Renal pelvis (tissue), 12 donors: ENCODE data around the gene CRY2. TPM values are rescaled to one million over a fixed set of nuclear protein-coding genes. Genes with fewer than 3 reads are reported as not detected.
A peak's percentile ranks its signal among the peaks of the same experiment; 100 is the strongest.
"Not testable (repeated sequence)": the region's sequence is repeated elsewhere in the genome, so short reads cannot be mapped to it uniquely, and the experiment has no call there.

ENCODE experiments used
- DNase-seq: peaks from one replicate; pipeline ENCODE4 v3.0.0-alpha.2; 2013
- long read RNA-seq, 16 experiments: transcript quantifications; one replicate each; lab custom pipeline, GENCODE V29; 2026
- polyA plus RNA-seq, 3 donors: library from polyadenylated mRNA; unstranded; fragments of 120-200 nt; gene quantifications; one replicate each; pipeline ENCODE4 v1.2.1, GENCODE V29; 2013; ENCODE audit not compliant: insufficient read length in 3 of 3

The CRY2 gene
- polyA plus RNA-seq = 10 to 100 TPM; 26.5 to 33.1 (median 32.4) TPM
- long read RNA-seq, donor 1, full-length matches to known transcripts = 2 of 13 reads
- long read RNA-seq, donor 1, partial matches to known transcripts = 11 of 13 reads
- long read RNA-seq, donor 1, other reads (novel, unspliced or antisense) = 0 of 13 reads
- long read RNA-seq, donor 2, full-length matches to known transcripts = 4 of 4 reads
- long read RNA-seq, donor 2, partial matches to known transcripts = 0 of 4 reads
- long read RNA-seq, donor 2, other reads (novel, unspliced or antisense) = 0 of 4 reads
- long read RNA-seq, donor 3, full-length matches to known transcripts = 2 of 2 reads
- long read RNA-seq, donor 3, partial matches to known transcripts = 0 of 2 reads
- long read RNA-seq, donor 3, other reads (novel, unspliced or antisense) = 0 of 2 reads
- long read RNA-seq, donor 4 = 0 reads
- long read RNA-seq, donor 5, full-length matches to known transcripts = 2 of 2 reads
- long read RNA-seq, donor 5, partial matches to known transcripts = 0 of 2 reads
- long read RNA-seq, donor 5, other reads (novel, unspliced or antisense) = 0 of 2 reads
- long read RNA-seq, donor 6, full-length matches to known transcripts = 4 of 12 reads
- long read RNA-seq, donor 6, partial matches to known transcripts = 8 of 12 reads
- long read RNA-seq, donor 6, other reads (novel, unspliced or antisense) = 0 of 12 reads
- long read RNA-seq, donor 7, full-length matches to known transcripts = 6 of 21 reads
- long read RNA-seq, donor 7, partial matches to known transcripts = 15 of 21 reads
- long read RNA-seq, donor 7, other reads (novel, unspliced or antisense) = 0 of 21 reads
- long read RNA-seq, donor 8, full-length matches to known transcripts = 1 of 9 reads
- long read RNA-seq, donor 8, partial matches to known transcripts = 8 of 9 reads
- long read RNA-seq, donor 8, other reads (novel, unspliced or antisense) = 0 of 9 reads
- long read RNA-seq, donor 9, full-length matches to known transcripts = 4 of 4 reads
- long read RNA-seq, donor 9, partial matches to known transcripts = 0 of 4 reads
- long read RNA-seq, donor 9, other reads (novel, unspliced or antisense) = 0 of 4 reads
- long read RNA-seq, donor 10, full-length matches to known transcripts = 2 of 2 reads
- long read RNA-seq, donor 10, partial matches to known transcripts = 0 of 2 reads
- long read RNA-seq, donor 10, other reads (novel, unspliced or antisense) = 0 of 2 reads
- long read RNA-seq, donor 11, full-length matches to known transcripts = 2 of 2 reads
- long read RNA-seq, donor 11, partial matches to known transcripts = 0 of 2 reads
- long read RNA-seq, donor 11, other reads (novel, unspliced or antisense) = 0 of 2 reads
- long read RNA-seq, donor 12, full-length matches to known transcripts = 9 of 9 reads
- long read RNA-seq, donor 12, partial matches to known transcripts = 0 of 9 reads
- long read RNA-seq, donor 12, other reads (novel, unspliced or antisense) = 0 of 9 reads
- long read RNA-seq, donor 13, full-length matches to known transcripts = 1 of 1 reads
- long read RNA-seq, donor 13, partial matches to known transcripts = 0 of 1 reads
- long read RNA-seq, donor 13, other reads (novel, unspliced or antisense) = 0 of 1 reads
- long read RNA-seq, donor 14 = 0 reads
- long read RNA-seq, donor 15, full-length matches to known transcripts = 7 of 7 reads
- long read RNA-seq, donor 15, partial matches to known transcripts = 0 of 7 reads
- long read RNA-seq, donor 15, other reads (novel, unspliced or antisense) = 0 of 7 reads
- long read RNA-seq, donor 16, full-length matches to known transcripts = 1 of 29 reads
- long read RNA-seq, donor 16, partial matches to known transcripts = 28 of 29 reads
- long read RNA-seq, donor 16, other reads (novel, unspliced or antisense) = 0 of 29 reads

GRCh38 chr11:45846974-45847910, at the start of gene CRY2:
Gene CRY2, plus strand, starts transcription at chr11:45847475. Its CDS starts 16 bp downstream, at chr11:45847491.
- peak; percentile 98 for DNase-seq

DNA sequence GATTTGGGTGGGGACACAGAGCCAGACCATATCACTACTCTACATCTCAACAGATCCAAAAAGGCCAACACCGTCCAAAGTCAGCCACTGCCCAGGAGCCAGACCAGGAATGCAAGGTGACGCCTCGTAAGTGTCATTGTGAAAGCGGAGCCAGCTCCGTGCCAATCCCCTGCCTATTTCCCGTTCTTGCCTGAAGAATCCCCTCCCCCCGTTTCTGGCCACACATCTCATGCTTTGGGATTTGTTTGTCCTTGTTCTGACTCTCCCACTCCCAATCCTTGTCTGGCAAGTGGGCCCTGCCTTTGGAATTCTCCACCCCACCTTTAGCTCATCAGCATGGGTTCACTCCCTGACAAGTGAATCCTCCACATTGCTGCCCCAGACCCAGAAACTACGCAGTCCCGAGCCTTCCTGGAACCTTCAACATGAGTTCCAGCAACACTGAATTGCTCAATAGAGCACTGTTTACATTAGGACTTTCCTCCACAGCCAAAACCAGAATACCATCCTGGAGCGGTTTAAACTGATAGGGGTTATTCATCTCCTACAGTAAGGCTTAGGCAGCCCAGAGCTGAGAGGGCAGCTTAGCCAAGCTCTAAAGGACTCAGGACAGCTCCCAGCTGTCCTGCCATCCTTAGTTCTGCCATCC, 48.4 kb upstream of the CRY2 start:
- DNase-seq = no peak

- no peak for DNase-seq
Observed at GRCh38 chr11:45799562-45799961, 47.7 kb upstream of the CRY2 start.

- no peak for DNase-seq
Observed at GRCh38 chr11:45800261-45800660, 47.0 kb upstream of the CRY2 start.

DNA sequence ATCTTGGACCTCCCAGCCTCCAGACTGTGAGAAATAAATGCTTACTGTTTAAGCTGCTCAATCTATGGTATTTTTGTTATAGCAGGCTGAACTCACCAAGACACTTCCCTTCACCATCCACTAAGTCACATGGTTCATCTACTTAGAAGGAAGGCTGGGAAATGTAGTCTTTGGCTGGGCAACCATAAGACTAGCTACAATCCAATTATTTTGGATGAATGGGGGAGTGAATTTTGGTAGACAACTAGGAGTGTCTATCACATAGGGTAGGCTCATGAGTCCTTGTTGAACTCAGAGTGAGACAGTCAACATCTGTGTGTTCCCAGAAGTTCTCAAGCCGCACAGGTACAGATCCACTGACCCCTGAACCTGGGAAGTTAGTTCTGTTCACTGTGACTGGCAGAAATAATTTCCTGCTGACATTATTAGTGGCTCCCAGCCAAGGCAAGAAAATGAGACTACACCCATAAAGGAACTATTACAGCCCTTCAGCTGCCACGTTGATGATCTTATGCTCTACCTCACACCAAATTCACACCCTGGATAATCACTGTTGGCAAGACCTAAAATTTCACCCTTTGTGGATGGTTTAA, 45.5 kb upstream of the CRY2 start:
- DNase-seq = no peak

GRCh38 chr11:45802531-45803317, 44.6 kb upstream of the CRY2 start:
- no peak for DNase-seq

DNA sequence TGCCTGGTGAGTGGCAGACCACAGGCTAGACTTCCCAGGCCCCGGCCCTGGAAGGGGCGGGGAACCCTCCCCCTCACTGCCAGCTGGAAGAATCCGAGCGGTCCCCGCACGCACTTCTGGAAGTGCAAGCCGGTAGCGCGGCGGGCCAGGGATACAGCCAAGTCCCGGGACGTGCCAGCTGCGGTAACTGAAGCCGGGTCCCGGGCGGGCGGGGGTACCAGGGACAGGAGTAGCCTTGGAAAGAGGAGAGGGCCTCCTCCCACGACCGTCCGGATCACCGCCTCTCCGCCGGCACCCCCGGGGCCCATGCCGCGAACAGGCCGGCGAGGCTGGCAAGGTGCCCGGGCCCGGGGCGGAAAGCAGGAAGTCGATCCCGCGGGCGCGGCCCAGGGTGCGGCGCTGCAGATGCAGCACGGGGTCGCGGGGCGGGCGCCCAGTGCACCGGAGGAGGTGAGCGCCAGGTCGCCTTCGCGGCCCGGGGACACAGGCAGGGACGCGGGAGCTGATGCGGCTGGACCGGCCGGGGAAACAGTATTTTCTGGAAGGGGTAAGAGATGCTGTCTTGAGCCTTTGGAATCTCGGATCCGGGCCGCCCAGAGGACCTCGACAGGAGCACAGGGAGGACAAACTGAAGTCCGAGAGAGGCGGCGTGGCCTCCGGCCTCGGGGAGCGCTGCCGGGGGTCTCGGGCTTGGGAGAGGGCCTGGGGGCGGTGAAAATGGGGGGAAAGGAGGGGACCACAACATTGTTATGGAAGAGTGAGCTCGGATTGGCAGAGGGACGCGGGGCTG, 43.1 kb upstream of the CRY2 start:
- peak; percentile 73 for DNase-seq

DNA sequence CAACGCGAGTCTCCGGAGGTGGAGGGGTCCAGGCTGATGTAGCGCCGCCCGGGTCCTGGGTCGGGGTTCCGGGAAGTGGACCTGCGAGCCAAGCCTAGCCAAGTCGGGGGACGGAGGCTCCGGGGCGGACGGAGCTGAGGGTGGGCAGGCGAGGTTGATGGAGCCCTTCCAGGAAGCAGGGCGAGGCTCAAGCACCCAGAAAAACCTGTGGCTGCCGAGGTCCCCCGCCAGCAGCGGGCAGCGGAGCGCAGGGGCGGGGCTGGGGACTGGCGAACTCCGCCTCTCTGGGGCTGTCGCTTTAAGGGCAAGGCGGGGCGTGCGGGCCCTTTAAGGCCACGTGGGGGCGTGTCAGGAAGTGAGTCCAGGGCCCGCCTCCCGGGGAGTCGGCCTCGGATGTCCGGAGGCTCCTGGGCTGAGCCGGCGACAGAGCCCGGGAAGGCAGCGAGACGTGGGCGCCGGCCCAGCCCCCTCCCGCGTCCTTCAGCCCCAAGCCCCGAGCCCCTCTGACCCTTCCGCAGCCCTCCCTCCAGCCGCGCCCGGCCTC, 42.4 kb upstream of the CRY2 start, which contains the start of gene SLC35C1:
Gene SLC35C1, plus strand, starts transcription at position 389 of the 544 bp plus-strand sequence. CDS start 653 bp downstream, outside the sequence.
- peak; percentile 95 for DNase-seq

DNA sequence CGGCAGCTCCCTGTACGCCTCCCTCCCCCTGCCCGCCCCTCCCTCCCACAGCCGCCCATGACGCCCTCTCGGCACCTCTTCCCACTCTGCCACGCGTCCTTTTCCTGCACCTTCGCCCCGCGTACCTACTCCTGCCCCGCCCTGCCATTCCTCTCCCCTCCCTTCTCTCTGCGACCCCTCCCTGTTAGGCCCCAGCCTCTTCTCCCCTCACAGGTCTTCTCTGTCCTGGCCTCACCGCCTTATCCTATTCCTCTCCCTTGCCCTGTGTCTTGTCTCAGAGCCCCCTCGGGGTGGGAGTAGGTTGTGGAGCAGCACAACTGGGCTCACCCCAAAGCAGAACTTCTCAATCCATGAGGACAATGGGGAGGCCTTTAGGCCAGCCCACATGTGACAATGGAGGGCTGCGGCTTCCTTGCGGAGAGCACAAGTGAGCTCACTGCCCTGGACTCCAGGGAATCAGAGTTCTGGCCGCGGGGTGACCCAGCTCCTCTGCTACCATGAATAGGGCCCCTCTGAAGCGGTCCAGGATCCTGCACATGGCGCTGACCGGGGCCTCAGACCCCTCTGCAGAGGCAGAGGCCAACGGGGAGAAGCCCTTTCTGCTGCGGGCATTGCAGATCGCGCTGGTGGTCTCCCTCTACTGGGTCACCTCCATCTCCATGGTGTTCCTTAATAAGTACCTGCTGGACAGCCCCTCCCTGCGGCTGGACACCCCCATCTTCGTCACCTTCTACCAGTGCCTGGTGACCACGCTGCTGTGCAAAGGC, 41.8 kb upstream of the CRY2 start:
- DNase-seq = no peak

DNA sequence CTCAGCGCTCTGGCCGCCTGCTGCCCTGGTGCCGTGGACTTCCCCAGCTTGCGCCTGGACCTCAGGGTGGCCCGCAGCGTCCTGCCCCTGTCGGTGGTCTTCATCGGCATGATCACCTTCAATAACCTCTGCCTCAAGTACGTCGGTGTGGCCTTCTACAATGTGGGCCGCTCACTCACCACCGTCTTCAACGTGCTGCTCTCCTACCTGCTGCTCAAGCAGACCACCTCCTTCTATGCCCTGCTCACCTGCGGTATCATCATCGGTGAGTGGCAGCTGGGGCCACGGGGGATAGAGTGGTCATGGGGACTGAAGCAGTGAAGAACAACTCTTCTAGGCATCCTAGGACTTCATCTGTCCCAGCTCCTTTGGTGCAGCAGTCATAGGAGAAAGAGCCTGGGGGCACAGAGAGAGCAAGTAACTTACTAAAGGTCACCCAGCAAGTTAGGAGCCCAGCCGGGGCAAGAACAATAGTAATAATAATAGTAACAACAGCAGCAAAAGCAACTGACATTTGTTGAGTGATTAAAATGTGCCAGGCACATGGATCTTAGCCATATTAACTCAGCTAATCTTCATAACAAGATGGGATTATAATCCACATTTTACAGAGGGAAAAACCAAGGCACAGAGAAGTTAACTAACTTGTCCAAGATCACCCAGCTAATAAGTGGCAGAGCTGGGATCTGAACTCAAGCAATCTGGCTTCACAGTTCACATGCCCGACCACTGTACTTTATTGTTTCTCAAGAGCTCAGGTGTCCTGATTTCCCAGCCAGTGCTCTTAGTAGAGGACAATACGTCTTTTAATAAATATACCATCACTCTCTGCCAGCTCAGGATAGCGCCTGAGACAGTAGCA, 41.0 kb upstream of the CRY2 start:
- no peak for DNase-seq

GRCh38 chr11:45806937-45807791, 40.1 kb upstream of the CRY2 start:
- no peak for DNase-seq

- DNase-seq = no peak
Observed at GRCh38 chr11:45807792-45808238, 39.5 kb upstream of the CRY2 start.

DNA sequence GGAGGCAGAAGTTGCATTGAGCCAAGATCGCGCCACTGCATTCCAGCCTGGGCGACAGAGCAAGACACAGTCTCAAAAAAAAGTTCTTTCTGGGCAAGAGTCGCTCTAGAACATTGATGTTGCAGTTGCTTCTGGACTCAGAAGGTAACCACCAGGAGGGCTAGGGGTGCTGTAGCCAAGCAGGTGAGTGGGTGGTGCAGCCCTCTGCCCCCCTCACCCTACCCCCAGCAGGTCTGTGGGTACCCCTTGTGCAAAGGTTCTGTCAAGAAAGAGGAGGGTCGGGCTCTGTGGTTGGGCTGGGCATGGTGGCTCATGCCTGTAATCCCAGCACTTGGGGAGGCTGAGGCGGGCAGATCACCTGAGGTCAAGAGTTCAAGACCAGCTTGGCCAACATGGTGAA, 38.8 kb upstream of the CRY2 start:
- not testable (repeated sequence) for DNase-seq
